HG03108 (cell line): Measurements from ENCODE around the gene RFC3.
"Not testable (repeated sequence)": the region's sequence is repeated elsewhere in the genome, so short reads cannot be mapped to it uniquely, and the experiment has no call there.

Experiments
- ATAC-seq: cut with Tn5 transposase; IDR thresholded peaks from one replicate; pipeline ENCODE4 v1.9.1; 2021; ENCODE audit warnings: moderate library complexity; ENCODE audit not compliant: unreplicated experiment

Gene RFC3, protein sequence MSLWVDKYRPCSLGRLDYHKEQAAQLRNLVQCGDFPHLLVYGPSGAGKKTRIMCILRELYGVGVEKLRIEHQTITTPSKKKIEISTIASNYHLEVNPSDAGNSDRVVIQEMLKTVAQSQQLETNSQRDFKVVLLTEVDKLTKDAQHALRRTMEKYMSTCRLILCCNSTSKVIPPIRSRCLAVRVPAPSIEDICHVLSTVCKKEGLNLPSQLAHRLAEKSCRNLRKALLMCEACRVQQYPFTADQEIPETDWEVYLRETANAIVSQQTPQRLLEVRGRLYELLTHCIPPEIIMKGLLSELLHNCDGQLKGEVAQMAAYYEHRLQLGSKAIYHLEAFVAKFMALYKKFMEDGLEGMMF

DNA sequence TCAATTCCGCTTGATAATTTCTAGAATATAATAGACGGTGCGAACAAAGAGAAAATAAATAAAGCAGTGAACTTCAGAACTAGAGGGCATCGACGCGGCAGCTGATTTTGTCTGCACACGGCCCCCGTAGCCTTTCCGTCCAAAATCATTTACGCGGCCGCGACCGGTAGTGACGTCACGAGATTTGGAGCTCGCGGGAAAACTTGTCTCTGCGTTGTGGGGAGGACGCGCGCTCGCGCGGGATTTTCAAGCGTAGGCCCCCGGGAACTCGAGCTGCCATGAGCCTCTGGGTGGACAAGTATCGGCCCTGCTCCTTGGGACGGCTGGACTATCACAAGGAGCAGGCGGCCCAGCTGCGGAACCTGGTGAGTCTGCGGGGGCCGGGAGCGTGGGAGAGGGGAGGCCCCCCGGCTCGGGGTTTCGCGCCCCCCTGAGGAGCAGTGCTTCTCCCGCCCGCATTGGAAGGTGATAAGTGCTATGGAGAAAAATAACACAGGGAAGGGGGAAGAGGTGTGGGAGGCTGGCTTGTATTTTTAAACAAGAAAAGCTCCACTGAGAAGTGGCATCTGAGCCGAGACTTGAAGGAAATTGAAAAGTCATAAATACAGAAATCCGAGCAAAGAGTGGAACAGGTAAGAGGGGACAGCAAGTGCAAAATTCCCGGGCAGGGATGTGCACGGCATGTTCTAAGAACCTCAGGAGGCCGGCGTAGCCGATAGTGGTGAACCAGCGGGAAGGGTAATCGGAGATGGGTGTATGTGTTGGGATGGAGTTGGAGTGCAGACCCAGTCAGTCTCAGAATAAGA is at the start of gene RFC3:
Gene RFC3 (plus strand): TSS at position 249 of the 806 bp plus-strand sequence. CDS start 30 bp downstream, at position 279.
- ATAC-seq = peak; percentile 86

DNA sequence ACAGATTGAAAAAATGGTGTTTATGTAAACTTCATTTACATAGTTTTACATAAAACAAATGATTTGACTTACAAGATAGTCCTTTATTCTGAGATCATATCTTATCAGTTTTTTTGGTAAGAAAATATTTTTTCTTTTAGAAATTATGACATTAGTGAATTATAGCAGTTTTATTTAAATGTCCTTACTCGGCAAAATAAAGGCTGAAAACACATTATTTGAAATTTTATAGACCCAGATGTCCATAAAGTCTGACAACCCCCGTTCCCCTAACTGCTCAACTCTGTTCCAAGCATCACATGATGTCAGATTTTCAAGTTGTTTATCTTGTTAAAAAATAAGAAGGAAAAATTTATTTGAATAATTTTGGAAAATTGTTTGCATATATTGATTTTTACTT is 46.7 kb upstream of the RFC3 start:
- no peak for ATAC-seq

DNA sequence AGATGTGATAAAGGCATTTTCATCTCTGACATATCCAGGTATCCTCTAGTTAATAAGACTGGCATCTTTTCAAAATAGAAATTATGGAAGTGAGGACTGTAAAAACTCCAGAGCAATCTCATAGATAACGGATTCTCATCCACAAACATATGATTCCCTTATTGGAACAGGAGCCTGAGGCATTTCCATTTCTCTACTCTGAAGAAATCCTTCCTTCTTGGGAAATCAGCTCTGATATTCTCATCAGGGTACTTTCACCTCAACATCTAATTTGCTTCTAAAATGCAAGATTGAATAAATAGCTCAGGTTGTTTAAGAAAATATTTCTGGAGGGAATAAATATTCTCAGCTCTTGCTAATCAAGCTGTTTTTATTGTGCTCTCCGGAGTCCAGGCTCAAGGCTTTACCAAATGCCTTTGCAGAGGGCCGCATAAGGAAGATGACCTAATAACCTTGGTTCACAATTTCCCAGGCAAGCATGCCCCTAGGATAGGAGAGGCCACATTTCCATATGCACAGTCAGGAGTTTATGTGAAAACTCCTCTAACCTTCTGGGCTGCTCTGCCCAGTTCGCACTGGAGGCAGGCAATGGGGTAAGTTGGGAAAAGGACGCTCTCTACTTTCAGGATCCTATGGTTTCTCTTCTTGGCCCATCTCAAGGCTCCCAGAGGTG is 44.0 kb upstream of the RFC3 start:
- no peak for ATAC-seq

DNA sequence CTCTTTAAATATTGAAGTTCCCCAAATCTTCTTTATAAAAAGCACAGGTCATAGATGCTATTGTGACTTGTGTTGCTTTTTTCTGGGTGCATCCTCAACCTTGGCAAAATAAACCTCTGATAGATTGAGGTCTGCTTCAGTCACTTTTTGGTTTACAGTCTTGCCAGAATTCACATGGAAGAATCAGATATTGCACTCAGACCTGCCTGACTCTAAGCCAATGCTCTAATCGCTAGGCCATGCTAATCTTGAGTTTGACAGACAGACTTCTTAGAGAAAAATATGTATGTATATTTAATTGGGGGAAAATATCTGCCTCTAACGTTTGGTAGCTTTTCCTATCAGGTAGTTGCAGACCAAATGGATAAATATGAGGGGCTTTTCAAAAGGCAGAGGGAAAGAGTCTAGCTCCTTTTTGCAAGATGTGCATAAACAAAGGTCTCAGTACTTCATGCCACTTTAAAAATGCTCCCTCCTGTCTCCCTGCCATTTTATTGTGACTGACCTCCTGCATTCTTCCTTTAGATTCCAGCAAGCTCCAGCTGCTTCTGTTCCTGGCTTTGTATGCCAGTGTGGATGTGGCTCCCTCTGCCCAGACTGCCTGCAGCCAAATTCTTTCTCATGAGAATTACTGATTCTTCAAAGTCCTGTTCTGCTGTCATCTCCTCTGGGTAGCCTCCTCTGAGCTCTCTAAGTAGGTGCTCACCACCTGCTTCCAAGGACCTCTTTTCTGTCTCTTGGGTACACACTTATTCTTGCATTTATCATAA is 42.4 kb upstream of the RFC3 start:
- ATAC-seq = no peak

DNA sequence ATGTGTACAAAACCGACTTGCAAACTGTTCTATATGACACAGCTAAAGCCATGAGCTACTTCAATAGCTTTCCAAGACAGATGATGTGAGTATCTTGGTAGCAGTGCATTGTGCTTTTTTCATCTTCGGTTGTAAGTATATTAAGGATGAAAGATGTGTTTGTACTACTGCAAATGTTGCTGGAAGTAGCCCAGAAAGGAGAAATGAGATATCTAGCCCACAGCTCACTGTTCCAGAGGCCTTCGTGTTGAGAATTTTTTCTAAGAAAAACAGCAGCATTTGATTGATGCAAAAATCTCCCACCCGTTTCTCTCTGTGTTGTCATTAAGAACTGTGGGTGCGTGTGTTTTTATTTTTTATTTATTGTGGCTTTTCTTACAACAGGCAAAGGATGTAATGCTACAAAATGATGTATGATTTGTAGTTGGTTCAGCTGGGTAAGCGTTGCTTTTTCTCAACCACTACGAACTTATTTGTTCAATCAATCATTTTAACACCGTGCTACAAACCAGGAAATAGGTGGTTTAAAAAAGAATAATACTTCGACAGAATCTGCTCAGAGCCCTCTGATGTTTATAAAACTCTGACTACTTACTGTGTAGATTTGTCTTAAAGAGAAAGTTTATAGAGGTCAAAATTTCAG is 41.6 kb upstream of the RFC3 start:
- no peak for ATAC-seq

DNA sequence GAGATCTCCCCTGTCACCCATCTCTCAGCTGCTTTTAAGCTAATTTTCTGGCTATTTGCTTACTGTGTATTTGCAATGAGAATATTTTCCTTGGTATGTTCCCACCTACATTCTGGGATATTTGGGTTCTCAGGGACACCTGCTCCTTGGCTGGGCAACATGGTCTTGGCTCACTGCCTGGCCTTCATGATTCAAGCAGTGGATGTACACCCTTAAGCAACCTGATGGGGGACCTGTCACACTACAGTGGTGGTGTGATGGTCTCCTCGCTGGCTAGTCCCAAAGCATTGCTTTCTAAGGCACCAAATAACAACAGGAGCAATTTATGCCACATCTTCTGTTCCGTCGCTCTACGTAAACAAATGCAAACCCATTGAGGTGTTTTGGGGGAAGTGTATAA is 35.3 kb upstream of the RFC3 start:
- ATAC-seq = no peak

DNA sequence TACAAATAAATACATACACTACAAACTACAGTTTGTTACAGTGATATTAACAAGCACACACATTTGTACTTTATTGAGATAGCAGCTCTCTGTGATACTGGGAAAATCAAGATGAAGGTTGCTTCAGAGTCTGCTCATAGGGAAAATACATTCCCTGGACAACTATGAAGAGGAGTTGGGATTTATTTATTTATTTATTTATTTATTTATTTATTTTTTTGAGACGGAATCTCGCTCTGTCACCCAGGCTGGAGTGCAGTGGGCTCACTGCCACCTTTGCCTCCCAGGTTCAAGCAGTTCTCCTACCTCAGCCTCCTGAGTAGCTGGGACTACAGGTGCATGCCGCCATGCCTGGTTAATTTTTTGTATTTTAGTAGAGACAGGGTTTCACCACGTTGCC is 34.7 kb upstream of the RFC3 start:
- not testable (repeated sequence) for ATAC-seq

DNA sequence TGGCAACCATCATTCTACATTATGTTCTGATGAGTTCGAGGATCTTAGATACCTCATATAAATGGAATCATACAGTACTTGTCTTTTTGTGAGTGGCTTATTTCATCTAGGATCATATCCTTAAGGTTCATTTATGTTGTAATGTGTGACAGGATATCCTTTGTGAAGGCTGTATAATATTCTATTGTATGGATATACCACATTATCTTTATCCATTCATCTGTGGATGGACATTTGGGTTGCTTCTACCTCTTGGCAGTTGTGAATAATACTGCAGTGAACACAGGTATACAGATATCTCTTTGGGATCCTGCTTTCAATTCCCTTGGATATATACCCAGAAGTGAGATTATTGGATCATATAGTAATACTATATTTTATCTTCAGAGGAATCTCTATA is 33.2 kb upstream of the RFC3 start:
- no peak for ATAC-seq

DNA sequence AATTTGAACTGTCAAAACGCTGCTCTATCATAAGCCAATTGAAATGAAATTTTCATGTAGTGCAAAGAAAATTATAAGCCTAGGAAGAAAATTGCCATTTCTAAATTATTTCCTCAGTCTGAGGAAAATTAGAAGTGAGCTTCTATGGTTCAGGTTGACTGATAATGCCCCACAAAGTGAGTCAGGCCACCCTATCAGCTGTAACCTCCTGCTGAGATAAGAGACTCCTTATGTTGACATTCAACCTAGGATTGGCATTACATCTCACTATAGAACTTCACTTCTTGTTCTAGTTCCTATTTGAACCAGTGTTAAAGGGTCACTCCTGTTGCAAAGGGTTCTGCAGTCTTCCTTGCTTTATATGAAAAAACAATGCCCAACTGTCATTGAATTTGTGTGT is 32.6 kb upstream of the RFC3 start:
- no peak for ATAC-seq

DNA sequence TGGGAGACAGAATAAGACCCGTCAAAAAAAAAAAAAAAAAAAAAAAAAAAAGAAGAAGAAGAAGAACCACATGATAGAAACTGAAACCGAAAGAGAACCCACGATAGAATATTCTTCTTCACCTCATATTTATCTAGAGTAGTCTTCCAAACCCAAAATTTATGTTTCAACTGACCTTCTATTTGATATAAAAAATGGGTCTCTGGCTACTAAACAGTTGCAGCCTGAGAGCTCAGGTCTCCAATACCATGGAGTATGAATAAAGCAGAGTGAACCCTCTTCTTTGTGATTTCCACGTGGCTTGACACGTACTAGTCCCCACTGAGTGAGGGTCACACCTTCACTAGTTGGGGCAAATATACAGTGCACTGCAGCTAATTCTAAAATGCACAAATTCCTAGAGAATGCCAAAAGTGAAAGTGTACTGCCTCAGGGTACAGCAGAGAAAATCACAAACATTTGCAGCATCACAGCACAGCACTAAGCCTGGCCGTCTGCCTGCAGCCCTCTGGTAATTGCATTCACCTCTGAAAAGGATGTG is 30.8 kb upstream of the RFC3 start:
- ATAC-seq = no peak

DNA sequence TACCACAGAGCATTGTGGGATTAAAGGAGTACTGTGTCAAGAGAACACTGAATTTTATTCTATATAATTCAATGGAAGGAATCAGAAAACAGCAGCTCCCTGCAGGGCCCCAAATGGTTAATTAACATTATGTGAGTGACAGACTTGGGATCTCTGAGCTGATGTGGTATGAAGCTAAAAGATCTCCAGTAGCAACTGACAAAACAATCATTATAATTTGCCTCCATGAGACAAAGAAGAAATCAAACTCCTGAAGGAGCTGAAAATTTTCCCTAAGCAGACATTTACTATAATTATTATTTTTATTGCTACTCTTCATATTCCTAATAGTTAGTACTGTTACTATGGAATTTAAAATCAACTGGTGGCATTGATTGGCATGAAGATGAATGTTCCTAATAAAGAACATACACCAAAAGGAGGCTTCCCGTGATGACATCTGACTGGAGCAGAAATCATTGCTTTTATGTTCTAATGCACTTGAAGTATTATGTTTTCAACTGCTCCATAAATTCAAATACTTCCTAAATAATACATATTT is 28.8 kb upstream of the RFC3 start:
- ATAC-seq = no peak

DNA sequence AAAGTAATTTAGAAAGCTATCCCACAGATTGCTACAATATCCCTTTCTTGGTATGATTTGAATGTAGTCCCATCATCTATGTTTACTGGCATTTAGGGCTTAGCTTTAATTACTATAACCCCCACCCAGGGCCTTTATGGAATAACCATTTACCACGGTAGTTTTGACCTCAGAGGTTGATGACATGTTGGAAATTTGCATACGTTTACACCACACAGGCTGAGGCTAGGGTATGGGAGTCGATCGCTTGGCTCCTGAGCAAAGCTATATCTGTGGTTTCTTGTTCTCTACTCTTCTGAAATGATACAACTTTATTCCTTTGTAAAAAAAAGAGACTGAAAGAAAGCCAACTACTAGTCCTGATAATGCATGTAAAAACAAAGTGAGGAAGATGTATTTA is 28.2 kb upstream of the RFC3 start:
- no peak for ATAC-seq

DNA sequence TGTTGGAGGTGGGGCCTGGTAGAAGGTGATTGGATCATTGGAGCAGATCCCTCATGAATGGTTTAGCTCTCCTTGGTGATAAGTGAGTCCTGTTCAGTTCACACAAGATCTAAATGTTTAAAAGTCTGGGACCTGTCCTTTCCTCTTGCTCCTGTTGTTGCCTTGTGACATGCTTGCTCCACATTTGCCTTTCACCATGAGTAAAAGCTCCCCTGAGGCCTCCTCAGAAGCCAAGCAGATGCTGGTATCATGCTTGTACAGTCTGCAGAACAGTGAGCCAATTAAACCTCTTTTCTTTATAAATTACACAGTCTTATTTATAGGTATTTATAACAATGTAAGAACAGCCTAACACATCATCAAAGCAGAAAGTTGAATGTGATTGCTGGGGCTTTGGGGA is 24.2 kb upstream of the RFC3 start:
- no peak for ATAC-seq

DNA sequence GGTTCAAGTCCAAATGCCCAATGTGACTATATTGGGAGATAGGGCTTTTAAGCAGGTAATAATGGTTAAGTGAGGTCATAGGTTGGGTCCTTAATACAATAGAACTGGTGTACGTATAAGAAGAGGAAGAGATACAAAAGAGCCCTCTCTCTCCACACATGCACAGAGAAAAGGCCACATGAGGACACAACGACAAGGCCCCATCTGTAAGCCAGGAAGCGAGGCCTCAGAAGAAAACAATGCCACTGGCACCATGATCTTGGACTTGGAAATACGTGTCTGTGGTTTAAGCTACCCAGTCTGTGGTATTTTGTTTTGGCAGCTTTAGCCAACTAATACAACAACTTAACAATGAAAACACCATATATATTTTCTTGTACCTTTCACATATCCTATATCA is 23.4 kb upstream of the RFC3 start:
- ATAC-seq = no peak

DNA sequence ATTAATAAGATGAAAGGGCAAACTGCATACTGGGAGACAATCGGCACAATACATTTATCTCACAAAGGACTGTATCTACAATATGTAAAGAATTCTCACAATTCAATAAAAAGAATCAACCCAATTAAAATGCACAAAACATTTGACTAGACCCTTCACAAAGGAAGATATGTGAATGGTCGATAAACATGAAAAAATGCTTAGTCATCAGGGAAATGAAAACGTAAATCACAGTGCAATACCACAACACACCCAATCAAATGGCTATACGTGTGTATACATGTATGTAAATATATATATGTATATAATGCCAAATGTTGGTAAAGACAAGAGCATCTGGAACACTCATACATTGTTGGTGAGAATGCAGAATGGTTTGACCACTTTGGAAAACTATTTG is 21.9 kb upstream of the RFC3 start:
- ATAC-seq = no peak

DNA sequence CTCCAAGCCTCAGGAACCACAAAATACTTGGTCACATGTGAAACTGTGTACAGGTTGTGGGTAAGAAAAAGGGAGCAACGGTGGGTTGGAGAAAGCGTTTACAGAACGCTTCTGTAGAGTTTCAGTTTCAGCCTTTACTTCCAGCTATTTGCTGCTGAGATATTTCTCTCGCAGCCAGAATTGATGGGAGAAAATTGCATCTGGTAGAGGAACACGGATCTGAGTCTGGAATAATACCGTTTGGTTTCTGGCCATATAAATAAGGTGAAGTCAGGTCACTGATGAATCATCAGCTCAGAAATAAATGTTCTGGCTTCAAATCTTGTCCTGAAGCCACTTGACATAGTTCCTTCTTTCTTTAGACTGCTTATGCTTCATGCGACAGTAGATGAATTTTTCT is 20.3 kb upstream of the RFC3 start:
- no peak for ATAC-seq

DNA sequence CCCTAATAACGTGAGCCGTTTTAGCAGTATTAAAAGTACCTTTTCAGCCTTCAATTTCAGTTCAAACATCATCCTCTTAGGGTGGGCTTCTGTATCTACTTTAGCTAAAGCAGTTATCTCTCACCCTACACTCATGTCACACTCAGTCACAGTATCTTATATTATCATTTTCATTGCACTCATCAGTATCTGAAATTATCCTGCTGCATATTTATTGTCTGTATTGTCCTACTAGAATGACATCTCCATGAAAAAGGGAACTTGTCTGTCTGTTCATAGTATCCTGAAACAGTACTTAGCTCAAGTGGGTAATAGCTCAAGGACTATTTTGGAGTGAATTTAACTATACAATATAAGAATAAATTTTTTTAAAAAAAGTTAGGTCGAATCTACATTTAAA is 19.9 kb upstream of the RFC3 start:
- ATAC-seq = no peak

DNA sequence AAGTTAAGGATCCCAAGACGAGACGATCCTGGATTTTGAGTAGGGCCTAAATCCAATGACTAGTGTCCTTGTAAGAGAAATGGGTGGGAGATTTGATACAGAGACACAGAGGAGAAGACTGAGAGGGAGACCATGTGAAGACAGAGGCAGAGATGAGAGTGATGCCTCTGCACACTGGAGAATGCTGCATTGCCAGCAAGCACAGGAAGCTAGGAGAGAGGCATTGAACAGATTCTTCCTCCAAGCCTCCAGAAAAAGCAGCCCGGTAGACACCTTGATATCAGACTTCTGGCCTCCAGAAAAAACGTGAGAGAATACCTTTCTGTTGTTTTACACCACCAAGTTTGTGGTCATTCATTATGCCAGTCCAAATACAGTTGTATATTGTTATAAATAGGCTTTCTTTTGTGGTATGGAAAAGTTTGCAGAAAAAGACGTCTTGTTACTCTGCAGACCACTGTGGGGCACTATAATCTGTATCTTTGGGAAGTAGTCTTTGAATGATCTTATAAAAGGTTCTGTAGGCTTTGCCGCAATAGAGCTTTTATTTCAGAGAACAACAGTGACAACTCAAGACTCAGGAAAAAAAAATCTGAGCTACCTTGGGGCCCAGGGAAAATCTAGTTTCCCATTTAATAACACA is 17.9 kb upstream of the RFC3 start:
- no peak for ATAC-seq

DNA sequence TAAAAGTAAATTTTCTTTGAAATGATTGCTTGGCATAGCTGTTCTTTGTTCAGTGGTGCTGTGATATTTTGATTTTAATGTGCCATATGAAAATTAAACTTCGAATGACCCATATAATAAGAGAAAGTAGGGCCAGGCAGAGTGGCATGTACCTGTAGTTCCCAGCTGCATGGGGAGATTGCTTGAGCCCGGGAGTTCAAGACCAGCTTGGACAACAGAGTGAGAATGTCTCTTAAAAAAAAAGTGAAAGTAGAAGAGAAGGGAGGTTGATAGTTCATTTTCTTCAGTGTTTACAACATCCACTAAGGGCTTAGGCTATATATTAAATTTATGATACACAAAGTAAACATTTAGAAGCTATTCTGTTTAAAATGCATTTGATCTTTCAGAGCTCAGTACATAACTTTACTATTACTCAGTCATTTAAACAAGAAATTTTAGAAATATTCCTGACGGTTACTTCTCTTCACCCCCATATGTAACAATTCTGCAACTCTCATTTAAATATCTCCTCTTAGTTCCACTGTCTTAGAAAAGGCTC is 17.2 kb upstream of the RFC3 start:
- ATAC-seq = no peak
